Calu3 (cell line): ENCODE measurements around the gene GNB1. TPM values are rescaled to one million over a fixed set of nuclear protein-coding genes. Genes with fewer than 3 reads are reported as not detected.

Experiments used
- Bru-seq: library from RNA; stranded (reverse); fragments of 400-500 nt; gene quantifications from one replicate; lab custom pipeline; 2021; lab: Mats Ljungman, UMichigan
- BruChase-seq, 2 experiments: library from RNA; stranded (reverse); fragments of 400-500 nt; gene quantifications; one replicate each; lab custom pipeline; 2021; lab: Mats Ljungman, UMichigan
- BruUV-seq: library from RNA; stranded (reverse); fragments of 400-500 nt; replicated peaks from 2 replicates; lab custom pipeline; 2021; lab: Mats Ljungman, UMichigan
- CTCF ChIA-PET: fragments of 300-600 bp; sonication (Branson Sonifier 250); formaldehyde crosslinking; loops from one replicate; lab custom pipeline; 2022; ENCODE audit warnings: antibody characterized with exemption; lab: Charles Lee
- DNase-seq: peaks from one replicate; pipeline ENCODE4 v3.0.0; 2022
- H3K27ac Mint-ChIP-seq: one replicate; pipeline ENCODE4 v1.8.0; 2022; ENCODE audit warnings: mixed read lengths; ENCODE audit not compliant: unreplicated experiment
- H3K27me3 Mint-ChIP-seq: one replicate; pipeline ENCODE4 v1.8.0; 2022; ENCODE audit warnings: mixed read lengths; ENCODE audit not compliant: unreplicated experiment
- H3K36me3 Mint-ChIP-seq: one replicate; pipeline ENCODE4 v1.8.0; 2022; ENCODE audit warnings: mild to moderate bottlenecking, moderate library complexity, mixed read lengths; ENCODE audit not compliant: insufficient read depth, unreplicated experiment
- H3K4me1 Mint-ChIP-seq: one replicate; pipeline ENCODE4 v1.8.0; 2022; ENCODE audit warnings: mild to moderate bottlenecking, low read depth, mixed read lengths; ENCODE audit not compliant: unreplicated experiment
- H3K4me3 Mint-ChIP-seq: one replicate; pipeline ENCODE4 v1.8.0; 2022; ENCODE audit warnings: mild to moderate bottlenecking, low read depth, moderate library complexity, mixed read lengths; ENCODE audit not compliant: unreplicated experiment
- H3K9me3 Mint-ChIP-seq: one replicate; pipeline ENCODE4 v1.8.0; 2022; ENCODE audit warnings: low read depth, mixed read lengths; ENCODE audit not compliant: unreplicated experiment
- CTCF ChIP-seq: fragments of 200-600 bp; IDR thresholded peaks from one replicate; pipeline ENCODE4 v1.8.0; 2022; ENCODE audit warnings: antibody characterized with exemption; ENCODE audit not compliant: unreplicated experiment
- intact Hi-C: fragments of 100-400 bp; cut with micrococcal nuclease; formaldehyde crosslinking; loops from one replicate; pipeline ENCODE4 v1.10.0; 2022; ENCODE audit not compliant: unreplicated experiment
- long read RNA-seq: library from polyadenylated mRNA; stranded (forward); transcript quantifications from one replicate; pipeline ENCODE4 v2.0.0, GENCODE V29; 2022
- total RNA-seq: library from RNA; stranded (reverse); gene quantifications from 2 replicates; pipeline ENCODE4 v1.2.3, GENCODE V29; 2022

Gene GNB1
- 251 and 252 TPM in 2 replicates for total RNA-seq
- percentile 86 among the genes with signal in this experiment for Bru-seq, nascent RNA
- percentile 91 among the genes with signal in this experiment for BruChase-seq, experiment 1, labeled RNA remaining after a 6-hour chase
- BruChase-seq, experiment 2, labeled RNA remaining after a 2-hour chase, result percentile 89 among the genes with signal in this experiment
- long read RNA-seq, transcript GNB1-201 (12 exons, 3,132 nt), result major isoform, 122 of 200 reads
- long read RNA-seq, transcript GNB1-209 (11 exons, 3,145 nt), result minor isoform, 17 of 200 reads
- long read RNA-seq, partial matches to known transcripts, result 16 of 200 reads
- long read RNA-seq, other reads (novel, unspliced or antisense), result 45 of 200 reads

GRCh38 chr1:1890506-1891348 is at the start of gene GNB1:
GNB1 (minus strand) TSS chr1:1891087; CDS start chr1:1825453, 65,634 bp downstream.
- peak; percentile 86 for DNase-seq
- CTCF ChIA-PET, result no interaction called here
- Mint-ChIP-seq H3K36me3 (peaks cover 41% of the 10 kb centered on the region), H3K4me1 (peaks cover 18% of the 10 kb centered on the region), H3K4me3 (peak within 1 kb of the TSS; percentile 79), H3K27ac (peak within 1 kb of the TSS; percentile 45), H3K27me3 (no peaks in the 10 kb centered on the region), H3K9me3 (no peaks in the 10 kb centered on the region)
- no TSS peak for BruUV-seq
- TF ChIP-seq CTCF, result no peak
- intact Hi-C loops, result no loop called here

GRCh38 chr1:1940123-1940425 is 49.2 kb upstream of the GNB1 start:
- Mint-ChIP-seq H3K27me3 (peaks cover 26% of the 10 kb centered on the region), H3K36me3 (no peaks in the 10 kb centered on the region), H3K4me3 (no peak overlapping the region), H3K4me1 (no peaks in the 10 kb centered on the region), H3K27ac (no peak overlapping the region), H3K9me3 (no peaks in the 10 kb centered on the region)
- no TSS peak for BruUV-seq
- intact Hi-C loops, result no loop called here
- CTCF ChIA-PET, result no interaction called here
- TF ChIP-seq CTCF, result no peak
- no peak for DNase-seq

- no peak overlapping the region for H3K4me3 Mint-ChIP-seq
- H3K4me1 Mint-ChIP-seq, result no peaks in the 10 kb centered on the region
- H3K27me3 Mint-ChIP-seq, result peaks cover 32% of the 10 kb centered on the region
- no peak for DNase-seq
- CTCF ChIA-PET, result no interaction called here
- H3K36me3 Mint-ChIP-seq, result no peaks in the 10 kb centered on the region
- BruUV-seq, result no TSS peak
- H3K9me3 Mint-ChIP-seq, result no peaks in the 10 kb centered on the region
- H3K27ac Mint-ChIP-seq, result no peak overlapping the region
- intact Hi-C loops, result no loop called here
- no peak for TF ChIP-seq CTCF
Measured at GRCh38 chr1:1939296-1940122, 48.6 kb upstream of the GNB1 start.

GRCh38 chr1:1938613-1939295 is 47.9 kb upstream of the GNB1 start:
- CTCF ChIA-PET, result no interaction called here
- intact Hi-C loops, result no loop called here
- no TSS peak for BruUV-seq
- Mint-ChIP-seq H3K9me3 (peaks cover 4% of the 10 kb centered on the region), H3K4me1 (no peaks in the 10 kb centered on the region), H3K27me3 (peaks cover 24% of the 10 kb centered on the region), H3K4me3 (no peak overlapping the region), H3K36me3 (no peaks in the 10 kb centered on the region), H3K27ac (no peak overlapping the region)
- DNase-seq, result no peak
- TF ChIP-seq CTCF, result no peak
